GM18507 (cell line): Measurements from ENCODE around the gene PLEKHH2.
A peak's percentile ranks its signal among the peaks of the same experiment; 100 is the strongest.

Source experiments
- DNase-seq: peaks from one replicate; pipeline ENCODE4 v3.0.0; 2011; ENCODE audit warnings: low read depth; ENCODE audit not compliant: insufficient read length; ENCODE audit errors: extremely low spot score
- FAIRE-seq: peaks from 2 replicates; lab custom pipeline; 2011; peaks lifted over from hg19 to GRCh38; lab: Jason Lieb, UNC

PLEKHH2 gene

GRCh38 chr2:43749583-43749982, 112.5 kb downstream of the PLEKHH2 start:
- FAIRE-seq (no peak), DNase-seq (no peak)

- DNase-seq (no peak), FAIRE-seq (no peak)
Observed at GRCh38 chr2:43751476-43751990, 114.5 kb downstream of the PLEKHH2 start.

GRCh38 chr2:43752302-43752701, 115.2 kb downstream of the PLEKHH2 start:
- no peak for FAIRE-seq
- DNase-seq = no peak

GRCh38 chr2:43754180-43754579, 117.1 kb downstream of the PLEKHH2 start:
- DNase-seq (no peak), FAIRE-seq (no peak)

- FAIRE-seq (no peak), DNase-seq (no peak)
Observed at GRCh38 chr2:43758739-43759138, 121.7 kb downstream of the PLEKHH2 start.

GRCh38 chr2:43759195-43759594, 122.1 kb downstream of the PLEKHH2 start:
- FAIRE-seq = no peak
- no peak for DNase-seq

GRCh38 chr2:43762286-43762685, 125.2 kb downstream of the PLEKHH2 start:
- DNase-seq (no peak), FAIRE-seq (no peak)

- DNase-seq (no peak), FAIRE-seq (no peak)
Observed at GRCh38 chr2:43763091-43763490, 126.0 kb downstream of the PLEKHH2 start.

GRCh38 chr2:43764086-43764705, 127.1 kb downstream of the PLEKHH2 start:
- FAIRE-seq (no peak), DNase-seq (no peak)

- DNase-seq = no peak
- FAIRE-seq = no peak
Observed at GRCh38 chr2:43766006-43766405, 128.9 kb downstream of the PLEKHH2 start.

- DNase-seq (peak; percentile 75), FAIRE-seq (peak; percentile 90)
Observed at GRCh38 chr2:43773876-43774613, 137.0 kb downstream of the PLEKHH2 start, which contains the start of gene DYNC2LI1. Gene DYNC2LI1, plus strand, starts transcription at chr2:43774039. Its CDS starts 100 bp downstream, at chr2:43774139.

- DNase-seq = no peak
- no peak for FAIRE-seq
Observed at GRCh38 chr2:43774617-43775016, 137.6 kb downstream of the PLEKHH2 start.

- DNase-seq = no peak
- no peak for FAIRE-seq
Observed at GRCh38 chr2:43776324-43776723, 139.3 kb downstream of the PLEKHH2 start.

GRCh38 chr2:43777306-43777926, 140.4 kb downstream of the PLEKHH2 start:
- DNase-seq (no peak), FAIRE-seq (no peak)

- FAIRE-seq = no peak
- no peak for DNase-seq
Observed at GRCh38 chr2:43778233-43778632, 141.2 kb downstream of the PLEKHH2 start.

- FAIRE-seq (no peak), DNase-seq (no peak)
Observed at GRCh38 chr2:43787895-43788294, 150.8 kb downstream of the PLEKHH2 start.

GRCh38 chr2:43788646-43789045, 151.6 kb downstream of the PLEKHH2 start:
- DNase-seq (no peak), FAIRE-seq (no peak)

- FAIRE-seq (no peak), DNase-seq (no peak)
Observed at GRCh38 chr2:43790147-43790546, 153.1 kb downstream of the PLEKHH2 start.

GRCh38 chr2:43791035-43791765, 154.1 kb downstream of the PLEKHH2 start:
- no peak for FAIRE-seq
- DNase-seq = no peak

- DNase-seq (no peak), FAIRE-seq (peak; percentile 79)
Observed at GRCh38 chr2:43792653-43793052, 155.6 kb downstream of the PLEKHH2 start.
